ENCODE measurements around the gene ACAA2. TPM values are rescaled to one million over a fixed set of nuclear protein-coding genes. Genes with fewer than 3 reads are reported as not detected.
A peak's percentile ranks its signal among the peaks of the same experiment; 100 is the strongest.

ACAA2 gene
- total and polyA plus RNA-seq, 10 of the 15 experiments (the other 5 are each of a cell fraction or from before 2014, with no cell fraction given): 43.1 to 134 (median 64.6) TPM

- no peak for FAIRE-seq
- no TSS peak for BruUV-seq (replicated peaks)
- RAD21 ChIA-PET (ENCODE audit: unreplicated experiment): interaction anchor here (1.1 kb wide), 1 partner anchor 36 kb away, joined by 3 read pairs; no protein-coding TSS in a partner anchor
- Histone ChIP-seq H3K4me1 (ENCODE audit: control insufficient read depth, insufficient read depth, low read length) (peaks cover 18% of the 10 kb centered on the region), H3K9me3 (replicated peaks; ENCODE audit: control insufficient read depth, insufficient read depth, low read length) (no peaks in the 10 kb centered on the region), H3K79me2 (ENCODE audit: control insufficient read depth, insufficient read depth, low read length) (no peaks in the 10 kb centered on the region), H3K36me3 (ENCODE audit: control insufficient read depth in 2 of 2, insufficient read depth in 2 of 2, low read length in 1 of 2) (no peaks in the 10 kb centered on the region), H3K4me3 (no peak overlapping the region), H3K9ac (ENCODE audit: control insufficient read depth, insufficient read depth, low read length) (no peak overlapping the region; the same call in 1 of the 2 replicates), H3K27ac (ENCODE audit: control insufficient read depth, insufficient read depth) (peak overlapping the region; percentile 18; the same call in 1 of the 2 replicates), H2AFZ (ENCODE audit: control insufficient read depth, low read depth, low read length) (peak overlapping the region; percentile 37; the same call in 1 of the 2 replicates), H4K20me1 (ENCODE audit: control insufficient read depth, insufficient read depth) (no peaks in the 10 kb centered on the region), H3K27me3 (replicated peaks in 1 of 2; ENCODE audit: control insufficient read depth in 2 of 2, insufficient read depth in 2 of 2, low read length in 1 of 2) (no peaks in the 10 kb centered on the region), H3K4me2 (ENCODE audit: control insufficient read depth, insufficient read depth) (peak overlapping the region; percentile 60)
- CTCF ChIA-PET: interaction anchor here (0.5 to 1.3 kb wide), 2 partner anchors 40 to 561 kb away, joined by 3 to 4 read pairs; no protein-coding TSS in a partner anchor
- SMC1A ChIA-PET (ENCODE audit: uncharacterized antibody, unreplicated experiment): interaction anchor here (1.5 kb wide), 1 partner anchor 9 kb away, joined by 5 read pairs; no protein-coding TSS in a partner anchor
- in situ Hi-C loops (cut with MboI) (no loop called here), intact Hi-C loops (cut with micrococcal nuclease; ENCODE audit: unreplicated experiment) (no loop called here)
- DNase-seq (ENCODE audit: low read depth, low spot score): no peak
- WGBS (ENCODE audit: insufficient coverage, insufficient replicate concordance, low lambda C conversion rate, missing lambda C conversion rate): 4% methylated on average over 5 of the region's 5 CpGs
- POLR2A ChIA-PET: interaction anchor here (0.6 to 1.0 kb wide), 2 partner anchors 9 to 868 kb away, joined by 3 read pairs; no protein-coding TSS in a partner anchor
- peak; percentile 73 for ATAC-seq
- no peak for TF ChIP-seq STAT1 (conservative IDR thresholded peaks at IDR 0.05)
- TF ChIP-seq CHD2 (IDR thresholded peaks at IDR 0.05; ENCODE audit: borderline replicate concordance, low read depth, low read length): no peak
- TF ChIP-seq TCF12 (IDR thresholded peaks at IDR 0.05; ENCODE audit: low read depth, low read length): no peak
- TF ChIP-seq NR2F1 (conservative IDR thresholded peaks at IDR 0.05): peak; percentile 54
- peak; percentile 56; the same call in 1 of the 2 replicates for TF ChIP-seq RUNX3 (IDR thresholded peaks at IDR 0.05; ENCODE audit: low read length)
- no peak for TF ChIP-seq CEBPB (IDR thresholded peaks at IDR 0.05; ENCODE audit: borderline replicate concordance in 1 of 2, low read depth in 2 of 2, low read length in 2 of 2)
- no peak for TF ChIP-seq SREBF2 (IDR thresholded peaks at IDR 0.05; ENCODE audit: low read length)
- no peak for TF ChIP-seq SUZ12 (IDR thresholded peaks at IDR 0.05; ENCODE audit: unreplicated experiment)
- TF ChIP-seq, protein P1, sequence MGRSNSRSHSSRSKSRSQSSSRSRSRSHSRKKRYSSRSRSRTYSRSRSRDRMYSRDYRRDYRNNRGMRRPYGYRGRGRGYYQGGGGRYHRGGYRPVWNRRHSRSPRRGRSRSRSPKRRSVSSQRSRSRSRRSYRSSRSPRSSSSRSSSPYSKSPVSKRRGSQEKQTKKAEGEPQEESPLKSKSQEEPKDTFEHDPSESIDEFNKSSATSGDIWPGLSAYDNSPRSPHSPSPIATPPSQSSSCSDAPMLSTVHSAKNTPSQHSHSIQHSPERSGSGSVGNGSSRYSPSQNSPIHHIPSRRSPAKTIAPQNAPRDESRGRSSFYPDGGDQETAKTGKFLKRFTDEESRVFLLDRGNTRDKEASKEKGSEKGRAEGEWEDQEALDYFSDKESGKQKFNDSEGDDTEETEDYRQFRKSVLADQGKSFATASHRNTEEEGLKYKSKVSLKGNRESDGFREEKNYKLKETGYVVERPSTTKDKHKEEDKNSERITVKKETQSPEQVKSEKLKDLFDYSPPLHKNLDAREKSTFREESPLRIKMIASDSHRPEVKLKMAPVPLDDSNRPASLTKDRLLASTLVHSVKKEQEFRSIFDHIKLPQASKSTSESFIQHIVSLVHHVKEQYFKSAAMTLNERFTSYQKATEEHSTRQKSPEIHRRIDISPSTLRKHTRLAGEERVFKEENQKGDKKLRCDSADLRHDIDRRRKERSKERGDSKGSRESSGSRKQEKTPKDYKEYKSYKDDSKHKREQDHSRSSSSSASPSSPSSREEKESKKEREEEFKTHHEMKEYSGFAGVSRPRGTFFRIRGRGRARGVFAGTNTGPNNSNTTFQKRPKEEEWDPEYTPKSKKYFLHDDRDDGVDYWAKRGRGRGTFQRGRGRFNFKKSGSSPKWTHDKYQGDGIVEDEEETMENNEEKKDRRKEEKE (IDR thresholded peaks at IDR 0.05): no peak
- TF ChIP-seq POU2F2 (IDR thresholded peaks at IDR 0.05; ENCODE audit: borderline replicate concordance, low read depth, low read length): no peak
- TF ChIP-seq BHLHE40 (IDR thresholded peaks at IDR 0.05; ENCODE audit: borderline replicate concordance in 1 of 2, low read depth in 2 of 2, low read length in 1 of 2): no peak
- no peak for TF ChIP-seq MYC (IDR thresholded peaks at IDR 0.05; ENCODE audit: insufficient read depth, insufficient read length, insufficient replicate concordance, low read length, severe bottlenecking)
- TF ChIP-seq MYB (IDR thresholded peaks at IDR 0.05; ENCODE audit: borderline replicate concordance, low read depth, low read length): no peak
- no peak for TF ChIP-seq ZSCAN29 (IDR thresholded peaks at IDR 0.05)
- no peak for TF ChIP-seq ASH2L (IDR thresholded peaks at IDR 0.05; ENCODE audit: borderline replicate concordance, low read depth)
Measured at GRCh38 chr18:49819823-49820671, 6.7 kb upstream of the ACAA2 start.
